NCI-H1417 (cell line): Measurements from ENCODE around the gene NT5M.

Source experiments
- DNase-seq, 3 experiments: peaks; one replicate each; lab custom pipeline; 2025; lab: John Stamatoyannopoulos, UW

NT5M gene

GRCh38 chr17:17377071-17377967 lies 74.1 kb downstream of the NT5M start:
- DNase-seq: peak in 2 of 3 experiments; percentile 43 to 58

- DNase-seq: peak in 1 of 3 experiments; percentile 36
Measured at GRCh38 chr17:17379197-17379991, 76.2 kb downstream of the NT5M start.

GRCh38 chr17:17380145-17380925 lies 77.2 kb downstream of the NT5M start:
- DNase-seq: peak in 2 of 3 experiments; percentile 39 to 73

GRCh38 chr17:17381446-17382064 lies 78.4 kb downstream of the NT5M start:
- DNase-seq: peak in 1 of 3 experiments; percentile 12

GRCh38 chr17:17382065-17382459 lies 78.9 kb downstream of the NT5M start:
- no peak for DNase-seq

GRCh38 chr17:17382971-17383370 lies 79.8 kb downstream of the NT5M start:
- DNase-seq: peak in 1 of 3 experiments; percentile 12

GRCh38 chr17:17383431-17384290 lies 80.5 kb downstream of the NT5M start:
- DNase-seq: peak in 1 of 3 experiments; percentile 16

GRCh38 chr17:17384291-17384615 lies 81.1 kb downstream of the NT5M start:
- DNase-seq: no peak

GRCh38 chr17:17384961-17385360 lies 81.8 kb downstream of the NT5M start:
- DNase-seq: no peak

GRCh38 chr17:17385491-17385890 lies 82.3 kb downstream of the NT5M start:
- no peak for DNase-seq

- DNase-seq: peak in 1 of 3 experiments; percentile 3
Measured at GRCh38 chr17:17386094-17386800, 83.1 kb downstream of the NT5M start.

- DNase-seq: peak; percentile 54 to 66 (median 60)
Measured at GRCh38 chr17:17387017-17387497, 83.9 kb downstream of the NT5M start.

- DNase-seq: peak; percentile 39 to 68 (median 53)
Measured at GRCh38 chr17:17387498-17388362, 84.6 kb downstream of the NT5M start.

- no peak for DNase-seq
Measured at GRCh38 chr17:17388657-17389496, 85.7 kb downstream of the NT5M start.

GRCh38 chr17:17391668-17392370 lies 88.6 kb downstream of the NT5M start:
- DNase-seq: no peak

- no peak for DNase-seq
Measured at GRCh38 chr17:17393976-17394375, 90.8 kb downstream of the NT5M start.

GRCh38 chr17:17394494-17394893 lies 91.3 kb downstream of the NT5M start:
- DNase-seq: no peak
